ENCODE data around the gene CPEB4. TPM values are rescaled to one million over a fixed set of nuclear protein-coding genes. Genes with fewer than 3 reads are reported as not detected.

The CPEB4 gene
- total and polyA plus RNA-seq, 10 of the 15 experiments (the other 5 are each of a cell fraction or from before 2014, with no cell fraction given) = 6.9 to 33.1 (median 20.4) TPM

DNA sequence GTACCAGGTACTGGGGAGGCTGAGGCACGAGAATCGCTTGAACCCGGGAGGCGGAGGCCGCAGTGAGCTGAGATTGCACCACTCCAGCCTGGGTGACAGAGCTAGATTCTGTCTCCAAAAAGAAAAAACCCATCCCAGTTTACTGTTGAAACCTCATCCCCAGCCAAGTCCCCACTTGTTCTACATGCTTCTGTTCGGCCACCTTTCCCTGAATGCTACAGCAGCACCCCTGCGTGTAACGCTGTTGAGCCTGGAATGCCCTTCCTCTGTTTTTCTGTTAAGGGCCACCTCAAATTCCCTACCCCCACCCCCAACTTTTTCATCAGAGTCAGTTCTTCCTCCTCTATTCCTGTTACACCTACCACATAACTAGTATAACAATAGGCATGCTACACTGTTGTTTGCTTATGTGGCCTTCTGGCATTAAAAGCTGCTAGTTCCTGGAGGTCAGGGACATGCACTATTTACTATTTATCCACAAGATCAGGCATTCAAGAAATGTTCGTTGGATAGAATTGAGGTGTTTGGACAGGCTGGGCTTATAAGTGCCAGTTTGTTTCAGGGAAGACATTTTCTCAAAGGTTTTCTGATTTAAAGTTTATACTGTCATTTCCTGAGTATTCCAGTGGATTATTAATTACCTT, 53.7 kb downstream of the CPEB4 start:
- CTCF ChIA-PET = interaction anchor here (1.5 to 1.9 kb wide), 3 partner anchors 13 to 31 kb away, joined by 4 to 11 read pairs (median 5); no protein-coding TSS in a partner anchor
- SMC1A ChIA-PET (ENCODE audit: uncharacterized antibody, unreplicated experiment) = interaction anchor here (0.9 to 2.6 kb wide), 7 partner anchors 9 to 326 kb away, joined by 3 to 13 read pairs (median 5); no protein-coding TSS in a partner anchor
- in situ Hi-C loops (cut with MboI) = no loop called here
- H3K4me3 ChIP-seq = no peak overlapping the region
- POLR2A ChIA-PET = no interaction called here
- no peak overlapping the region for H2AFZ ChIP-seq (ENCODE audit: control insufficient read depth, low read depth, low read length)
- no peaks in the 10 kb centered on the region for H3K9me3 ChIP-seq (replicated peaks; ENCODE audit: control insufficient read depth, insufficient read depth, low read length)
- H3K9ac ChIP-seq (ENCODE audit: control insufficient read depth, insufficient read depth, low read length) = no peak overlapping the region
- FAIRE-seq = no peak
- H3K79me2 ChIP-seq (ENCODE audit: control insufficient read depth, insufficient read depth, low read length) = no peaks in the 10 kb centered on the region; the same call in 1 of the 2 replicates
- H4K20me1 ChIP-seq (ENCODE audit: control insufficient read depth, insufficient read depth) = no peaks in the 10 kb centered on the region
- H3K27ac ChIP-seq (ENCODE audit: control insufficient read depth, insufficient read depth) = no peak overlapping the region
- DNase-seq (ENCODE audit: low read depth, low spot score) = no peak
- intact Hi-C loops (cut with micrococcal nuclease; ENCODE audit: unreplicated experiment) = no loop called here
- RAD21 ChIA-PET (ENCODE audit: unreplicated experiment) = interaction anchor here (1.7 to 1.9 kb wide), 2 partner anchors 51 to 326 kb away, joined by 4 to 7 read pairs; partner anchors contain the start of gene BOD1
- H3K4me1 ChIP-seq (ENCODE audit: control insufficient read depth, insufficient read depth, low read length) = no peaks in the 10 kb centered on the region
- WGBS (ENCODE audit: insufficient coverage, insufficient replicate concordance, low lambda C conversion rate, missing lambda C conversion rate) = 93% methylated on average over 9 of the region's 9 CpGs
- no peak for TF ChIP-seq ZNF217 (IDR thresholded peaks at IDR 0.05)
- TF ChIP-seq RCOR1 (conservative IDR thresholded peaks at IDR 0.05; ENCODE audit: low read depth, low read length) = no peak
- no peak for TF ChIP-seq ZNF207 (IDR thresholded peaks at IDR 0.05; ENCODE audit: borderline replicate concordance)
- TF ChIP-seq MYB (IDR thresholded peaks at IDR 0.05; ENCODE audit: borderline replicate concordance, low read depth, low read length) = no peak
- no peak for TF ChIP-seq IRF4 (IDR thresholded peaks at IDR 0.05; ENCODE audit: low read depth, low read length)
- no peak for TF ChIP-seq EED (IDR thresholded peaks at IDR 0.05; ENCODE audit: low read depth)
- no peak for TF ChIP-seq SRF (IDR thresholded peaks at IDR 0.05; ENCODE audit: low read depth in 2 of 2, low read length in 2 of 2)
- TF ChIP-seq KLF5 (IDR thresholded peaks at IDR 0.05; ENCODE audit: partially characterized antibody) = no peak
- no peak for TF ChIP-seq ZNF24 (IDR thresholded peaks at IDR 0.05)
- no peak for TF ChIP-seq RAD51 (IDR thresholded peaks at IDR 0.05)
- no peak for TF ChIP-seq SIN3A (IDR thresholded peaks at IDR 0.05; ENCODE audit: low read depth, low read length)
- TF ChIP-seq RUNX3 (IDR thresholded peaks at IDR 0.05; ENCODE audit: low read length) = no peak
- no peak for TF ChIP-seq BCLAF1 (IDR thresholded peaks at IDR 0.05)
- TF ChIP-seq BHLHE40 (IDR thresholded peaks at IDR 0.05; ENCODE audit: borderline replicate concordance in 1 of 2, low read depth in 2 of 2, low read length in 1 of 2) = no peak
- TF ChIP-seq, protein P1, sequence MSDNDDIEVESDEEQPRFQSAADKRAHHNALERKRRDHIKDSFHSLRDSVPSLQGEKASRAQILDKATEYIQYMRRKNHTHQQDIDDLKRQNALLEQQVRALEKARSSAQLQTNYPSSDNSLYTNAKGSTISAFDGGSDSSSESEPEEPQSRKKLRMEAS (IDR thresholded peaks at IDR 0.05; ENCODE audit: low read depth, low read length) = no peak
- TF ChIP-seq SUPT20H (IDR thresholded peaks at IDR 0.05; ENCODE audit: borderline replicate concordance, control insufficient read depth, low read depth, low read length) = no peak
- TF ChIP-seq ASH2L (IDR thresholded peaks at IDR 0.05; ENCODE audit: borderline replicate concordance, low read depth) = no peak
- peaks cover 5 to 11% of the 10 kb centered on the region in 2 experiments for H3K36me3 ChIP-seq (ENCODE audit: control insufficient read depth in 2 of 2, insufficient read depth in 2 of 2, low read length in 1 of 2)
- no TSS peak for BruUV-seq (replicated peaks)
- H3K4me2 ChIP-seq (ENCODE audit: control insufficient read depth, insufficient read depth) = no peak overlapping the region
- H3K27me3 ChIP-seq (replicated peaks in 1 of 2; ENCODE audit: control insufficient read depth in 2 of 2, insufficient read depth in 2 of 2, low read length in 1 of 2) = no peaks in the 10 kb centered on the region
- no peak for ATAC-seq
